Measurements from ENCODE around the gene PLCB3.
A peak's percentile ranks its signal among the peaks of the same experiment; 100 is the strongest.

PLCB3 gene

DNA sequence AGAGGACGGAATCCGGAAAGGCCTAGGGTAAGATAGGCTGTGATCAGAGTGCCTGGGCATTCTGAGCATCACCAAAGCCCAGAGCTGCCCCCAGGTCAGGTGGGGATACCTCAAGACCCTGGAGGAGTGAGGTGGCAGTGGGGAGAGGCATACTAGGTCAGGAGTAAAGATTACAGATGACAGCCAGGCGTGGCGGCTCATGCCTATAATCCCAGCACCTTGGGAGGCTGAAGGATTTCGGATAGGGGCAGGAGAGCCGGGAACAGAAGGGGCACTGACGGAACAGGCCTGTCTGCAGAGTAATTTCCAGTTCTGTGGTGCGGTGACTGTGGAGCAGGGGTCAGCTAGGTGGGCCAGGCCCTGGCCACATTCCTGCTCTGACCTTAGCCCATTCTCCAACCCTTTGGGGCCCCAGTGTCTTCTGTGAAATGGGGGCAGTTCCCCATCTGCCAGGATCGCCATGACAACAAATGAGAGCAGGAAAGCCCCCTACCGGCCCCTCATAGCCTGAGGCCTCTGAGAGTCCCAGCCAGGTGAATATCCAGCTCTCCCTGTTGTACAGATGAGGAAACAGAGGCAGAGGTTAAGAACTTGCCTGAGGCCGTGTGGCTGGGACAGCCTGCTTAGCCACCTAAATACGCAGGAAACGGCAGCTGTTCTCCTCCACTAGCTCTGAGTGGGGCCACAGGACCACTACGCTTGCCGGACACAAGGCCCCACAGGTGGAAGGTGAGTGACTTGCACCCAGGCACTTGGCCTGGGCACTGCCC, 23.9 kb downstream of the PLCB3 start:
- H3K27ac ChIP-seq (ENCODE audit: low read depth, low read length): no peak overlapping the region
- no peaks in the 10 kb centered on the region for H3K9me3 ChIP-seq (ENCODE audit: control insufficient read depth, insufficient read depth, low read depth, low read length)
- peaks cover 19% of the 10 kb centered on the region; the same call in 1 of the 2 replicates for H3K4me1 ChIP-seq (ENCODE audit: control insufficient read depth, insufficient read depth, low read length)
- H3K4me3 ChIP-seq (ENCODE audit: low read depth, low read length): no peak overlapping the region
- H3K27me3 ChIP-seq (ENCODE audit: control insufficient read depth, insufficient read depth, low read length): no peaks in the 10 kb centered on the region
- H3K9ac ChIP-seq (ENCODE audit: low read length): no peak overlapping the region
- H3K36me3 ChIP-seq (ENCODE audit: control insufficient read depth, insufficient read depth, low read length): peaks cover 16% of the 10 kb centered on the region

DNA sequence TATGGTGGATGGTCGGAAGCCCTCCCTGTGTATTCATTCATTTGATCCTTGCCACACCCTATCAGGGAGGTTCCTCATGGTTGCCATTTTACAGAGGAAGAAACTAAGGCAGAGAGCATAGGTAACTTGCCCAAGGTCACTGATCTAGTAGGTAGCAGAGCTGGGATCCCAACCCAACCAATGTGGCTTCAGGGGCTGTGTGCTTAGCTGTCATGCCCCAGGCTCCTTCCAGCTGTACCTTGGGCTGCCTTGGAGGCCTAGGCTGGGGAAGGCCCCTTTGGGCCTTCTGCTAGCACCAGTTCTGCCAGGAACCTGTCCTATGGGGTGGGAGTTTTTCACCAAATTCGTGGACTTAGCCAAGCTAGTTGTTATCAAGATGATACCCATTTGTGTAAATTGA, 24.5 kb downstream of the PLCB3 start:
- Histone ChIP-seq H3K36me3 (ENCODE audit: control insufficient read depth, insufficient read depth, low read length) (peaks cover 16% of the 10 kb centered on the region), H3K27ac (ENCODE audit: low read depth, low read length) (no peak overlapping the region), H3K4me3 (ENCODE audit: low read depth, low read length) (no peak overlapping the region), H3K27me3 (ENCODE audit: control insufficient read depth, insufficient read depth, low read length) (no peaks in the 10 kb centered on the region), H3K4me1 (ENCODE audit: control insufficient read depth, insufficient read depth, low read length) (peaks cover 19% of the 10 kb centered on the region; the same call in 1 of the 2 replicates), H3K9me3 (ENCODE audit: control insufficient read depth, insufficient read depth, low read depth, low read length) (no peaks in the 10 kb centered on the region), H3K9ac (ENCODE audit: low read length) (no peak overlapping the region)

DNA sequence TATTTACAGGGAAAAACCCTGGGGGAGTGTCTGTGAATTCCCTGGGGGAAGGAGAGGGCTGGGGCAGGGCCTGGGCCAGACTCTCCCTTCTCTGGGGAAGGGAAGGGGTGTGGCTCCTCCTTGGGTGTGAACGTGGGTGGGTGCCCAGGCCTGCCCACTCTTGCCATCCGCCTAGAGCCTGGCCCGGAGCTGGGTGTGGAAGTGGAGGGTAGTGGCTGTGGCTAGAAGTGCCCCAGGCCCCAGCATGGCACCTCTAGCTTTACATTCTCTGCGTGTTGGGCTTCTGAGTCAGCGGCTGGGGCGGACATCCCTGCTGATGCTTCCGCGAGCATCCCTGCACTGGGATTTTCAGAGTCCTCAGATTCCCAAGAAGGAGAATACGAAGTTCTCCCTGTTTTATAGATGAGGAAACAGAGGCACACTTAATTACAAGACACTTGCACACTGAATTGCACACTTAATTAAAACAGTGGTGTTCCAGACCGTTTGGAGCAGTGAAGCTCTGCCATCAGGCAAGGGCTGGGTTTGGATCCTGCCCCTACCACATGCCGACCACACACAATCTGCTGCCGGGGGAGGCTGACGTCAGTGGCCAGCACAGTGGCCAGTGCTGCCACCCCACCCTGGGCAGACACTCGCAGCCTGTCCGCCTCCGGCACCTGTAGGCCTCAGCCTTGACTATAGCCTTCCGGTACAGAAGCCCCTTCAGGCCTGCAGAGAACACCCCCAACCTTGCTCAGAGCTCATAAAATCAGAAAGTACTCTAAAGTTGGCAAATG, 25.5 kb downstream of the PLCB3 start:
- Histone ChIP-seq H3K27ac (ENCODE audit: low read depth, low read length) (no peak overlapping the region), H3K4me3 (ENCODE audit: low read depth, low read length) (no peak overlapping the region)

DNA sequence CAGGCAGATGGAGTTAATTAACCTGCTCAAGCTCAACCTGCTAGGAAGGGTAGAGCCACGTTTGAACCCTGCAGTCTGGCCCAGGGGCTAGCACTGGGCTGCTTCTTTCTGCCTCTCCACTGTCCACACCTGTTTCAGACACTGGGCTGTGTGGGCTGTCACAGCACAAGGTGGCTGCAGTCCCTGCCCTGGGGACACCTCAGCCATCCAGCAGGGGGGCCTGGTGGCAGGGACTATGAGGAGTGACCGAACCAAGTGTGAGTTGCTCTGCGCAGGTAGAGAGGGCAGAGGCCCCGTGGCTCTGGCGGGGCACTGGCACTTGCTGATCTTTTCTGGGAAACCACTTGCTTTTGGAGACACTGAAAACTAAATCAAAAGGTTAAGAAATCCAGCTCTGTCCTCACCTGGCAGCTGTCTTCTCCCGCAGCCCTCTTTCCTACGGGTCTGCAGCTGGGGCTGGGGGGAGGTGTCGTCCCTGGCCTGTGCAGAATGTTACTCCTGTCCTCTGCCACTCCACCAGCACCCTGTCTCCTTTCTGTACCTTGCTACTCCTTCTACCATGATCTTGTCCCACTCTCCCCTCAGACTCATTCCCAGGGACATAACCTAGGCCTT, 27.4 kb downstream of the PLCB3 start:
- Histone ChIP-seq H3K9me3 (ENCODE audit: control insufficient read depth, insufficient read depth, low read depth, low read length) (no peaks in the 10 kb centered on the region), H3K36me3 (ENCODE audit: control insufficient read depth, insufficient read depth, low read length) (peaks cover 20% of the 10 kb centered on the region), H3K4me3 (ENCODE audit: low read depth, low read length) (no peak overlapping the region), H3K9ac (ENCODE audit: low read length) (no peak overlapping the region), H3K27ac (ENCODE audit: low read depth, low read length) (no peak overlapping the region), H3K27me3 (ENCODE audit: control insufficient read depth, insufficient read depth, low read length) (no peaks in the 10 kb centered on the region), H3K4me1 (ENCODE audit: control insufficient read depth, insufficient read depth, low read length) (peaks cover 14% of the 10 kb centered on the region; the same call in 1 of the 2 replicates)

More for the DNA sequence above, 25.5 kb downstream of the PLCB3 start:
- H3K4me1 ChIP-seq (ENCODE audit: control insufficient read depth, insufficient read depth, low read length): peaks cover 17% of the 10 kb centered on the region; the same call in 1 of the 2 replicates
- no peak overlapping the region for H3K9ac ChIP-seq (ENCODE audit: low read length)
- peaks cover 16% of the 10 kb centered on the region for H3K36me3 ChIP-seq (ENCODE audit: control insufficient read depth, insufficient read depth, low read length)
- no peaks in the 10 kb centered on the region for H3K27me3 ChIP-seq (ENCODE audit: control insufficient read depth, insufficient read depth, low read length)
- no peaks in the 10 kb centered on the region for H3K9me3 ChIP-seq (ENCODE audit: control insufficient read depth, insufficient read depth, low read depth, low read length)

DNA sequence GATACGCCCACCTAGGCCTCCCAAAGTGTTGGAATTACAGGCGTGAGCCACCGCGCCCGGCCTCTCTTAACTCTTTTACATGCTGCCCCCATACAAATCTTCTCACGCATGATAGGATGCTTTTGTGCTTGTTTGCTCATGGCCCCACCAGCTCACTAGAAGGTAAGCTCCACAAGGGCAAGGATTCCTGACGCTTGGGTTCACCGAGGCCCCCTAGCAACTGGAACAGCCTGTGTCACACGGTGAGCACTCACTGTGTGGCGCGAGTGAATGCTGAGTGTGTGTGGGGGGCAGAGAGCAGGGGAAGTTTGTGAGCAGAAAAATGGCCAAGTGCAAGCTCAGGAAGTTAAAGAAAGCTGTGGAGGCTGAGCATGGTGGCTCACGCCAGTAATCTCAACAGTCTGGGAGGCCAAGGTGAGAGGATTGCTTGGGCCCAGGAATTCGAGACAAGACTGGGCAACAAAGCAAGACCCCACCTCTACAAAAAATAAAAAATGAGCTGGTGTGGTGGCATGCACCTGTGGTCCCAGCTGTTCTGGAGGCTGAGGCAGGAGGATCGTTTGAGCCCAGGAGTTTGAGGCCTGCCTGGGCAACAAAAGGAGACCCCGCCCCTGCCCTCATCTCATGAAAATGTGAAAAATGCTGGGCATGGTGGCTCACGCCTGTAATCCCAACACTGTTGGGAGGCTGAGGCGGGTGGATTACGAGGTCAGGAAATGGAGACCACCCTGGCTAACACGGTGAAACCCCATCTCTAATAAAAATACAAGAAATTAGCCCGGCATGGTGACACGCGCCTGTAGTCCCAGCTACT, 30.8 kb downstream of the PLCB3 start:
- no peaks in the 10 kb centered on the region for H3K9me3 ChIP-seq (ENCODE audit: control insufficient read depth, insufficient read depth, low read depth, low read length)
- H3K4me3 ChIP-seq (ENCODE audit: low read depth, low read length): no peak overlapping the region
- peaks cover 5% of the 10 kb centered on the region; the same call in 1 of the 2 replicates for H3K4me1 ChIP-seq (ENCODE audit: control insufficient read depth, insufficient read depth, low read length)
- no peaks in the 10 kb centered on the region for H3K27me3 ChIP-seq (ENCODE audit: control insufficient read depth, insufficient read depth, low read length)
- no peak overlapping the region for H3K9ac ChIP-seq (ENCODE audit: low read length)
- no peak overlapping the region for H3K27ac ChIP-seq (ENCODE audit: low read depth, low read length)
- peaks cover 12% of the 10 kb centered on the region for H3K36me3 ChIP-seq (ENCODE audit: control insufficient read depth, insufficient read depth, low read length)

DNA sequence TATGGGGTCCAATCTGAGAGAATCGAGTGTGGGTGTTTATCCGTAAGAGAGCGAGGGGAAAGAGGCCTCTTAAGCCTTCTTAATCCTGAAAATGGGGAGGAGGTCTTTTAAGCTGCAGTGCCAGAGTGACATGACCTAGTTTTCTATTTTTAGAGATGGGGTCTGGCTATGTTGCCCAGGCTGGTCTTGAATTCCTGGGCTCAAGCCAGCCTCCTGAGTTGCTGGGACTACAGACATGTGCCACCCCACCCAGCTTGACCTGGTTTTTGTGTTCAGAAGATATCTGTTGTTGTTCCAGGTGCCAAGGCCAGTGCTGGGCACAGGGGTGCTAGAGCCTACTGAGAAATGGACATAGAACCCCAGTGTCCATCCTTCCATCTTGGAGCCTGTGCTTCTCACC, 31.8 kb downstream of the PLCB3 start:
- H3K9ac ChIP-seq (ENCODE audit: low read length): peak overlapping the region; percentile 35
- H3K36me3 ChIP-seq (ENCODE audit: control insufficient read depth, insufficient read depth, low read length): peaks cover 13% of the 10 kb centered on the region; the same call in 1 of the 2 replicates
- H3K27me3 ChIP-seq (ENCODE audit: control insufficient read depth, insufficient read depth, low read length): 0 out of 2 replicates have a peak, but pooled peaks cover 1% of the 10 kb centered on the region
- no peak overlapping the region for H3K27ac ChIP-seq (ENCODE audit: low read depth, low read length)
- no peak overlapping the region for H3K4me3 ChIP-seq (ENCODE audit: low read depth, low read length)
- peaks cover 5% of the 10 kb centered on the region; the same call in 1 of the 2 replicates for H3K4me1 ChIP-seq (ENCODE audit: control insufficient read depth, insufficient read depth, low read length)
- H3K9me3 ChIP-seq (ENCODE audit: control insufficient read depth, insufficient read depth, low read depth, low read length): no peaks in the 10 kb centered on the region

DNA sequence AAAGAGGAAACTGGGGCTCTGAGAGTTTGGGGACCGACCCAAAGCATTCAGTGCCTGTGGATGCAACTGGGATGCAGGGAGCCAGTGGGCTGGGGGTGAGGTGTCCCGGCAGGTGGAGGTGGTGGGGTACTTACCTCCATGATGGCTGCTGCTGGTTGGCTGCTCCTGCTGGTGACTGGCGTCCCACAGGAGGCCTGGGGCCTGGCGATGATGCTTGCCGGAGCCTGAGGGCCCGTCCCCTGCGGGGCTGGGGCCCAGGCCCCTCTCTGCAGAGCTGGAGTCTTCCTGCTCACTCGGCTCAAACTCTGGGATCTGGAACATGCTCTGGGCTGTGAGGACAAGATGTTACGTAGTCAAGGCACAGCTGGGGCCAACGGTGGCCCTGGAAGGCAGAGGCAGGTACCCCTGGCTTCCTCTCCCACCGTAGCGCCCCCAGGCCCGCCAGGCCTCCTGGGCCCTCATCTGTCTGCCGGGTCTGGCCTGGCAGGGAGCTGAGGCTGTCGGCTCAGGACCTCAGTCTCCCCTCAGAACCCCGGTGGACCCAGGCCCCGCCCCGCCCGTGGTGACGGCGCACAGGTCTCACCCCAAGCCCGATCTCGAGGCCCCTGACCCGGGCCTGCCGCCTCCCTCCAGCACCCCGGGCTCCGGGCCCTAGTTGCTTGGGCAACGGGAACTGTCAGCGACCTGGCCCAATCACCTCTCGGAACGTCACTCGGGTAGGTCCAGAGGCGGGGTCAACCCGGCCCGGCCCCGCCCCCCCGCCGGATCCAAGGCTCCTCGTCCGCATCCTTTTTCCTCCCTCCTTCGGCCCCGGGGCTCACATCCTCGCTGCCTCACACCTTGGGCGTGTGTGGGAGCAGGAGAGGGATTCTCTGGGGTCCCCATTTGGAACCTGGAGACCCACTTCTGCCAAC, 33.0 kb downstream of the PLCB3 start, which contains the start of gene BAD:
Gene BAD, minus strand, starts transcription at position 618 of the 914 bp plus-strand sequence. Its CDS starts 297 bp downstream, at position 321.
- Histone ChIP-seq H3K36me3 (ENCODE audit: control insufficient read depth, insufficient read depth, low read length) (peaks cover 6% of the 10 kb centered on the region; the same call in 1 of the 2 replicates), H3K9ac (ENCODE audit: low read length) (peak within 1 kb of the TSS; percentile 60), H3K27me3 (ENCODE audit: control insufficient read depth, insufficient read depth, low read length) (peaks cover 12% of the 10 kb centered on the region), H3K27ac (ENCODE audit: low read depth, low read length) (peak within 1 kb of the TSS; percentile 56; the same call in 1 of the 2 replicates), H3K4me1 (ENCODE audit: control insufficient read depth, insufficient read depth, low read length) (peaks cover 5% of the 10 kb centered on the region; the same call in 1 of the 2 replicates), H3K9me3 (ENCODE audit: control insufficient read depth, insufficient read depth, low read depth, low read length) (no peaks in the 10 kb centered on the region), H3K4me3 (ENCODE audit: low read depth, low read length) (peak within 1 kb of the TSS; percentile 94)

DNA sequence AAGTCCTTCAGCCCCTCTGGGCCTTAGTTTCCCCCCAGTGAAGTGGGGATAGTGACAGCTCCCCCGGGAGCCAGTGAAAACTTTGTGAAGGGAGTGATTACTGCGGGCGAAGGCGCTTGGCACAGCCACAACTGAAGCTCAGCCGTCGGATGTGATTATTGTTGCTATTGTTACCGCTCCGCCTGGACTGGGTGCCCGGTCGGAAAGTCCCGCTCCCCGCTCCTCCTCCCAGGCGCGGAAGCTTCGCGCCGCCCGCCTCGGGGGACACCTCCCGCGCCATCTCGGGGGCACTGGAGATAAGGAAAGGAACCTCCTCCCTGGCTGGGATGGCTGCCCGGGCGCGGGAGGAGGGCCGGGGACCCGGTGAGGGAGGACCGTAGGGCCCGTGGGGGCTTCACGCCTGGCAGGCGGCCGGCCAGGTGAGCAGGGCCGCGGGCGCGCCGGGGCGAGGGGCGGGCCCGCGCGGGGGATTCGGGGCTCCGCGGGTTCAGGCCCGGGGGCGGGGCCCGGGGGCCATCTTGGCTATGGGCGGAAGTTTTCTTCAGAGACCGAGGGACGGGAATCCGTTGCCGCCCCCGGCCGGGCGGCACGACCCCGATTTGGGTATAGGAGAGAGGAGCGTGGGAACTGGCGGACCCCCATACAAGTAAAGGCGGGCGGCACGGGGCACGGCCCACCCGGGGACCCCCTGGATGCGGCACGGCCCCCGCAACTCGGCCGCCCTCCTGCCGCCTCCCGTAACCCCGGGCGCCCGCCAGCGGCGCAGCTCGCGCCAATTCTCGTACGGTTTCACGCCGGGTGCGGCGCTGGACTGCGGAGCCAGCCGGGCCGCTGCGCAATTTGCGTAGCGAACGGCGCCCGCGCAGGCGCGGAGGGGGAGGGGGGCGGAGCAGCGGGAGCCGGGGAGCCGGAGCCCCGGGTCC, 33.9 kb downstream of the PLCB3 start, which contains the start of gene GPR137:
Gene GPR137, plus strand, starts transcription at position 887 of the 923 bp plus-strand sequence. CDS start 677 bp downstream, outside the sequence.
- peaks cover 21% of the 10 kb centered on the region for H3K27me3 ChIP-seq (ENCODE audit: control insufficient read depth, insufficient read depth, low read length)
- peaks cover 5% of the 10 kb centered on the region; the same call in 1 of the 2 replicates for H3K4me1 ChIP-seq (ENCODE audit: control insufficient read depth, insufficient read depth, low read length)
- H3K27ac ChIP-seq (ENCODE audit: low read depth, low read length): peak within 1 kb of the TSS; percentile 56; the same call in 1 of the 2 replicates
- peaks cover 6% of the 10 kb centered on the region; the same call in 1 of the 2 replicates for H3K36me3 ChIP-seq (ENCODE audit: control insufficient read depth, insufficient read depth, low read length)
- no peaks in the 10 kb centered on the region for H3K9me3 ChIP-seq (ENCODE audit: control insufficient read depth, insufficient read depth, low read depth, low read length)
- H3K4me3 ChIP-seq (ENCODE audit: low read depth, low read length): peak within 1 kb of the TSS; percentile 94
- H3K9ac ChIP-seq (ENCODE audit: low read length): peak within 1 kb of the TSS; percentile 60
